GM19238 (cell line): ENCODE data around the gene ZDHHC19.
"Not testable (repeated sequence)": the region's sequence is repeated elsewhere in the genome, so short reads cannot be mapped to it uniquely, and the experiment has no call there.

Experiments used
- DNase-seq: peaks from one replicate; pipeline ENCODE4 v3.0.0; 2011; ENCODE audit warnings: low spot score; ENCODE audit not compliant: insufficient read length

ZDHHC19 gene

DNA sequence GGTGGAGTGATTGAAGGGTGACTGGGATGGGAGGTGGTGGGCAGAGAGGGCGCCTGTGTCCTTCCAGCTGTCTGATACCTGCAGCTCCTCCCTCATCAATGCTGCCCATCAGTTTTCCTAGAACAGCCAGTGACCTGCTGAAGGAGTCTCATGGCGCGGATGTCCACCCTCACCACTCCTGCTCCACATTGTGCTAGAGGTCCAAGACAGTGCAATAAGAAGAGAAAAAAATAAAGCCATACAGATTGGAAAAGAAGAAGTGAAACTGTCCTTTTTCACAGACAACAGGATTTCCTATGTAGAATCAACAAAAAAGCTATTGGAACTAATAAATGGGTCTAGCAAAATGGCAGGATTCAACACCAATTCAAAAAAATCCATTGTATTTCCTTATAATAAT is 7.4 kb downstream of the ZDHHC19 start:
- no peak for DNase-seq

DNA sequence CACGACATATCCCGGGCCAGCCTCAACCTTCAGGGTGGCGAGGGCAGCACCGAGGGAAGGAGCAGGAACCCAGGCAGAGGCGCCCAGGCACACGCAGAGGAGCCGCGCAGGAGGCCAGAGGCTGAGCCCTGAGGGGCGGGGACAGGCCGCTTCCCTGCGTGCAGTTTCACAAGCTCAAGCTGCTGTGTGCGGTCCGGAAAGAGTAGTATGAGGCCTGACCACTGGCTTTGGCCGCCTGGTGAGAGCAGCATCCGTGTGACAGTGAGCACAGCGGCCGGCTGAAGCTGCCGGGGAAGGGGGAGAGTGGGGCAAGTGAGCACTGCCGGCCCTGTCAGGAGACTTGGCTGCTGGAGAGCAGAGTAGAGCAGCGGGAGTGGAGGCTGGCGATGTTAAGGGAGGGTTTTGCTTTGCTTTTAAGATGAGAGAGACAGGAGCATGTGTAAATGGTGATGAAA is 8.7 kb downstream of the ZDHHC19 start:
- no peak for DNase-seq

DNA sequence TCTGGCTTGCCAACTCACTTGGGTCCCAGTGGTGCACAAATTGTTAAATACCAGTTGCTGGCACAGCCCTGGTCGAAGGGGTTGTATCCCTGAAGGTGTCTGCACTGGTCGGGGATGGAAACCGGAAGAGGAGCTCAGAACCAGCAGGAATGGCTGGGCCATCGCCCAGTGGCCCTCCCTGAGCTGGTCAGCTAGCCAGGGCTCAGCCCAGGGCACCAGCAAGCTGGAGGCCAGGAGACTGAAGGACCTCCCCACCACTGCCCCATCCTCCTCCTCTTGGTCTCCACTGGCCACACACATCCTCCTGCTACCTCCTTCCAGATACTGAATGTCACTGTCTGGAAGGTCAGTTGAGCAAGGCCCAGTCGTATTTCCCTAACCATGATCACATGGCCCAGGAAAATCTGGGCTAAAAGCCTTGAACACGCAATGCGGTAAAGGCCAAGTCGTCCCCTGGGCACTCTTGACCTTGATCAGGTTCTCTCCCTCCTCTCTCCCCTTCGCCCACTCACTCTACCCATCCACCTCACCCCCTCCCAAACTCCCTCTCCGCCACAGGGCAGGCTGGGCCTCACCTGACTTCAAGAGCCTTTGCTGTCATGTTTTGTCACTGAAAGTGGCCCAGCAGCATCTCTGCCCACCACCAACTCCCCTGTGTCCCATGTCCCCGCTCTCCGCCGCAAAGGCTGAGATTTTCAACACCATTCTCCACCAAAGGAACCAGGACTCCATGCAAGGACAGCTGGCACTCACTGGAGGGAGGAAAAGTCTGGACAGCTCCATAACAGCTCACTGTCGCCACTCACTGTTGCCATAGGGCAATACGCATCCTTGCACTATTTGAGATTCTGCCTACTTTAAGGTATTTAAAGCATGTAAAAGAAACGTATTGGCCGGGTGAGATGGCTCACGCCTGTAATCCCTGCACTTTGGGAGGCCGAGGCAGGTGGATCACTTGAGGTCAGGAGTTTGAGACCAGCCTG is 12.1 kb downstream of the ZDHHC19 start:
- no peak for DNase-seq

GRCh38 chr3:196198081-196198675 is 13.0 kb downstream of the ZDHHC19 start:
- DNase-seq = no peak

DNA sequence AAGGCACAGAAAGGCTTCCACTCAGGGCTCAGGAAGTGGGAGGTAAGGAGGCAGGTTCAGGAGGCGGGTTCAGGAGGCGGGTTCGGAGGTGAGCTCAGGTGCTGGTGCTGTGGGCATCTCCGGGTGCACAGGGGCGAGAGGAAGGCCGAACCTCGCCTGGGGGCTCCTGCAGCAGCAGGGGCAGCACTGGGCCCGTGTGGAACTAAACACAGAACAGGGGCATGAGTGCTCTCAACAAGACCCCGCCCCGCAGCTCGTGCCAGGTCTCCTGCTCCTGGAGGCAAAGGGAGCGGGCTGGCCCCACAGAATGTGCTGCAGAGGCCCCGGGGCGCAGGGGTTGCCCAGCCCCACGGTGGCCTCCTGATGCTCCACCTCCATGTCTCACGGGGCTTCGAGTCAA is 13.7 kb downstream of the ZDHHC19 start:
- no peak for DNase-seq

DNA sequence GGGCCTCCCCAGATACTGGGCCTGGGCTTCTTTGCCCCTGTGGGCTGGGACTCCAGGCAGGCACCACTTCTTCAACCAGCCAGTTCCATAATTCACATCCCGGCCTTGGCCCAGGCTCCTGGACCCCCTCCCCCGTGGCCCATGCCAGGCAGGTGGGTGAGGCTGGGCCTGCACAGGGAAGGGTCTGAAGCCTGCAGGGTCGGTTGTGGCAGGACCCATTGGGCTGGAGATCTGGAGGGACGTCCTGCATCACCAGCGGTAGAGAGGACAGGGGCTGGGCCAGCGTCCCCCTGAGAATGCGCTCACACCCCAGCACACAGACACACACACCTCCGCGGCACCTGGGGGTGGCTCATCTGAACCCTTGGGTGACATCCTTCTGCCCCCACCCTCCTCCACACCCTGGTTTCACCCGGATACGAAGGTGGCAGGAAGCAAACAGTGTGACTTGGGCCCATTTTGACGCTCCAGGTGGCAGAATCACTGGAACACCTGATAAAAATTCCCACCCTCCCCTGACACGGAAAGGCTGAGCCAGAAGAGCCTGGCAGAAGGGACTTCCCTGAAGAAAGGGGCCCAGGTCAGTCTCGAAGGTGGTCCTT is 15.4 kb downstream of the ZDHHC19 start:
- no peak for DNase-seq

GRCh38 chr3:196194542-196194915 is 16.7 kb downstream of the ZDHHC19 start:
- no peak for DNase-seq

GRCh38 chr3:196193736-196194541 is 17.3 kb downstream of the ZDHHC19 start:
- DNase-seq = no peak

- no peak for DNase-seq
Measured at GRCh38 chr3:196193133-196193735, 18.0 kb downstream of the ZDHHC19 start.

GRCh38 chr3:196192524-196193051 is 18.6 kb downstream of the ZDHHC19 start:
- no peak for DNase-seq

DNA sequence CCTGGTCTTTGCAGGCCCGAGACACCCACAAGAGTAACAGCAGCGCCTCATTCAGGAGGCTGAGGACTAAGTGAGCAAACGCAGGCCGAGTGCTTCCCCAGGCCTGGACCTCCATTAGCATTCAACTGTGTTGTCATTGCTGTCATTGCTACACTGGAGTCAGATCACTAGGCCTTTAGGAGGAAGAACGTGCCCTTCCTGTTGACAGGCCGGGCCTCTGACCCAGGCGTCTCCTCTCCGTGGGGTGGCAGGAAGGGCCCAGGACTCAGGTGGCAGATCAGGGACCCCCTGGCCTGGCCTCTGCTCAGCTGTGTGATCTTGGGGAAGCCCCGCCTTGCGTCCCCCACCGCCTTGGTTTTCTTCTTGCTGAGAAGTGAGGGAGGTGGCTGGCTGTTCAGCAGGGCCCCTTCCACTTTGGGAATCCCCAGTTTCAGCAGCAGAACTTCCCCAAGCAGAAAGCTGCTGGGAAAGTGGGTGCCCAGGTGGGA is 19.1 kb downstream of the ZDHHC19 start:
- DNase-seq = no peak

DNA sequence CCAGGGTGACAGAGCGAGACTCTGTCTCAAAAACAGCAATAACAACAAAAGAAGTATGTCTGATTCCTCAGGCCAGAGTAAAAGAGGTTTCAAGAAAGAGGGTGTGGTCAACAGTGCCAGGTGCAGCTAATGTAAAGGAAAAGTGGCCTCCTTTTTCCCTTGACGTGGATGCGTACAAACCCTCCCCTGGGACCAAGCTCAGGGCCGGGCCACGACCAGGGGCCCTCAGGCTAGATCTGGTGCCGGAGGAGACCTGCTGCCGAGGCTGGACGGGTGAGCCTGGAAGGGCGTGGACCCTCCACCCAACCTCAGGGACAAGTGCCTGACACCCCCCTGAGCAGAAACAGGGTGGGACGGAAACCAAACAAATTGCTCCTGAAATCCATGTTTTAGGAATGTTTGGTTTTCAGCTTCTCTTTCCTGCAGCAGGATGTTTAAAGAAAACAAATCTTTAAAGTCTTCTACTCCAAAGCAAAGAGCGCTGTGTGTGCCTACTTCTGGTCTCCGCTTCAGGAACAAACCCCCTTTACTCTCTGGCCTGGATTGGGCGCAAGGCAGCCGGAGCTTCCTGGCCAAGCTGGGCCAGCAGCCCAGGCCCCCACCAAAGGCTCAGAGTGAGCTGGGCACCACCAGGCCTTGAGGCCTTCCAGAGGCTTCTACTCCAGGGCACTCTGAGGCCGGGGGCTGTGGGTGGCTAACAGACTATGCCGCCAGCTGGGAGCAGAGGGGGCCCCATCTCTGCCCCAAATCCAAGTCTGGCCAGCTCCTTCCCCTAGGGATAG is 21.4 kb downstream of the ZDHHC19 start:
- DNase-seq = no peak

DNA sequence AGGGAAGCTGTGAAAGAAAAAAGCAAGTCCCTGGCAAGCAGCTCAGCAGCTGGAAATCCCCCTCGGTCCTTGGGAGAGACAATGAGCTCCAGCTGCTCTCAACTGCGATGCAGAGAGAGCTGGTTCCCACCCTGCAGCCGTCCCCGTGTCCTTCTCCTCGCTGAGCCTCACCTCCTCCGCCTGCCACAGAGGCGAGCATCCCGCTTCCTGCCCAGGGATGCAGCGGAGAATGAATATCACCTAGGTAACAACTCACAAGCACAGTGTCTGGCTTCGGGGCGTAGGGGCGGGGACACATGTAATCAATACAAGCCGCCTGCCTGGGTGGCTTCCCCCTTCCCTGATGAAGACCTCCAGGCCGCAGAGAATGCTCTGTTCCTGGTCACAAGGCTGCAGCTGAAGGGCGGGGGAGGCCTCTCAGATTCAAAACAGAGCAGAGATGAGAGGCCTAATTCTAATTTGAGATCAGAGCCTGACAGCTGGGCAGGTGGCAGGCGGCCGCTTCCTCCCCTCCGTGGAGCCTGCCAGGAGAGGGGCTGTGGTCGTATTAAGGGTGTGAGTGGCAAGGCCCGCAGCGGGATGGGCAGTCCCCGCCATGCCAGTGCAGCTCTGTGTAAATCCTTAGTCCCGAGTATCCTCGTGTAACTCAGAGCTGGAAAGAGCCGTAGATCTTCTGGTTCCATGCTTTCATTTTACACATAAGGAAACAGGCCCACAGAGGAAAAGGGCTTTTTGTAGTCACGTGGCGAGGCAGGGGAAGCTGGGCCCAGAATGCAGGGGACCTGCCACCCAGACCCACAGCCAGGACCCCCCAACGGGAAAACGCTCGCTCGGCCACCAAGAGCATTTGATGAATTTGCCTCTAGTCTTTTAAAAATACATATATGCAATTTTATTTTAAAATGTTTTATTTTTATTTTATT is 24.3 kb downstream of the ZDHHC19 start:
- DNase-seq = no peak

DNA sequence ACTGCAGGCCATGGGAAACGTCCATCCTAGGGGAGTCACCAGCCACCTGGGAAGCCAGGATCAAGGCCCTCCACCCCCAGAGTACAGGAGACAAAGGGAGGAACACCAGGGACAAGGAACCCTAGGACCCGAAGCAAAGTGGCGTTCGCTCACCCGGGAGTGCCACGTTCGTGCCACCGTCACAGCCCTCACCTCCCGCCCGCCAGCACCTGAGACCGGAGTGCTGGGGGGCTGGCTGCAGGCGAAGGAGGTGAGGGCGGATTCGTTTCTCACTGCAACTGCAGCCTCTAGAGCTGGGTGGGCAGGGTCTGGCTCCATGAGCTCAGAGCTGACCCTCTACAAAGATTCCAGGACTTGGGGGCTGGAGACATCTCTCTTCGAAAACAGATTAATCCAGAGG is 26.3 kb downstream of the ZDHHC19 start:
- DNase-seq = no peak

DNA sequence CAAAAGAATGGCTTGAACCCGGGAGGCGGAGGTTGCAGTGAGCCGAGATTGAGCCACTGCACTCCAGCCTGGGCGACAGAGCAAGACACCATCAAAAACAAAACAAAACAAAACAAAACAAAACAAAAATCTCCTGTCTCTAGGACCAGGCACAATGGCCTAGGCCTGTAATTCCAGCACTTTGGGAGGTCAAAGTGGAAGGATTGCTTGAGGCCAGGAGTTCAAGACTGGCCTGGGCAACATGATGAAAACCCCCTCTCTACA is 27.1 kb downstream of the ZDHHC19 start:
- not testable (repeated sequence) for DNase-seq

GRCh38 chr3:196181127-196181546 is 30.1 kb downstream of the ZDHHC19 start:
- no peak for DNase-seq

GRCh38 chr3:196180346-196180745 is 30.9 kb downstream of the ZDHHC19 start:
- no peak for DNase-seq

DNA sequence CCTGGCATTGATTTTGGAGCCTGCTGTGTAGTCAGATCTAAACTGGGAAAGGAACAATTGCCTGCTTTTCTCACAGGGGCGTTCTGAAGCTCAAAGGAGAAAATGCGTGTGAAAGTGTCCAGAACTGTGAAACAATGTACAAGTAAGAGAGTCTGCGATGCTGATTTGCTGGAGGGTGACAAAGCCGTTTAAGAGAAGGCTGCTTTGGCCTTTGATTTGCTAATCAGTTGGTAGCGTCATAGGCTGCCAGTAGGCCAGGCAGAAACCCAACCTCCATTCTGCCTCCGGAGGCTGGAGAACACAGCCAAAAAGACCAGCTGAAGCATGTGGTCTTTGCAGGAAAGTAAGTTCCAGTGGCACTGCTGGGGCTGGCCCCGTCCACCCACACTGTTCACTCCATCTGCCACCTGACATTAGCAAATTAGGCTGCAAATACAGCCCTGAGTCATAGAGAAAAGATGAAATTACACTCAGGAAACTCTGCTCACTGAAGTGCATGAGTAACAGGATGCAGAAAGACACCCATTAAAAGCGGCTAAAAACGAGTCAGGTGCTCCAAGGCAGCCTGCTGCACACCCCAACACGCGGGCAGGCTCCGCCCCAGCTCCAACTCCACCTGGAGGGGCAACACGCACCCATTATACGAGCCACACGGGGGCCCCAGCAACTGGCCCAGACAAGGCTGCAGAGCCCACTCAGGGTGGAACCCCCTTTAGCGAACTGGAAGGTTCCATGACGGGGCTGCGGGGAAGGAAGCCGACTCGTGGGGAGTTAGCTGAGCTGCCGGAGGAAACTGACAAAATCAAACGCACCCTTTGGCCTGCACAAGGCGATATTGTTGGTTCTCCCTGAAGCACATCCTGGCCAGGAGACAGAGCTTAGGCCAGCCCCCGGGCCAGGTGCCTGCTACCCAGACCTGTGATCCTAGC is 31.6 kb downstream of the ZDHHC19 start:
- DNase-seq = peak; percentile 71
